ENCODE measurements around the gene PIH1D1. TPM values are rescaled to one million over a fixed set of nuclear protein-coding genes. Genes with fewer than 3 reads are reported as not detected.

The PIH1D1 gene
- polyA plus RNA-seq, 1 donor from 2014 or later = 145 TPM

- Histone ChIP-seq H4K20me1 (ENCODE audit: insufficient read depth) (no peaks in the 10 kb centered on the region), H3K27me3 (ENCODE audit: insufficient read depth, low read depth, low read length) (no peaks in the 10 kb centered on the region), H3F3A (ENCODE audit: insufficient read depth, low read length, poor library complexity, severe bottlenecking) (no peaks in the 10 kb centered on the region), H3K36me3 (ENCODE audit: insufficient read depth, low read length) (no peaks in the 10 kb centered on the region), H3K27ac (ENCODE audit: low read length) (no peak overlapping the region), H3K4me3 (ENCODE audit: low read length) (no peak overlapping the region), H3K9me3 (ENCODE audit: low read length) (no peaks in the 10 kb centered on the region), H3K79me2 (replicated peaks; ENCODE audit: insufficient read depth, low read length) (no peaks in the 10 kb centered on the region), H3K9me2 (ENCODE audit: insufficient read depth, low read length) (no peaks in the 10 kb centered on the region), H3K4me2 (ENCODE audit: low read length) (no peak overlapping the region), H2AFZ (ENCODE audit: low read depth, low read length) (no peak overlapping the region), H3K9ac (ENCODE audit: low read length) (no peak overlapping the region)
- TF ChIP-seq CTCF (IDR thresholded peaks at IDR 0.05; ENCODE audit: poor library complexity, severe bottlenecking) = no peak
- no peak for TF ChIP-seq EP300 (conservative IDR thresholded peaks at IDR 0.05; ENCODE audit: poor library complexity, severe bottlenecking)
- no peak for TF ChIP-seq REST (IDR thresholded peaks at IDR 0.05; ENCODE audit: borderline replicate concordance)
- no peak for TF ChIP-seq POLR2AphosphoS5 (IDR thresholded peaks at IDR 0.05)
Measured at GRCh38 chr19:49468199-49468598, 16.6 kb upstream of the PIH1D1 start.

DNA sequence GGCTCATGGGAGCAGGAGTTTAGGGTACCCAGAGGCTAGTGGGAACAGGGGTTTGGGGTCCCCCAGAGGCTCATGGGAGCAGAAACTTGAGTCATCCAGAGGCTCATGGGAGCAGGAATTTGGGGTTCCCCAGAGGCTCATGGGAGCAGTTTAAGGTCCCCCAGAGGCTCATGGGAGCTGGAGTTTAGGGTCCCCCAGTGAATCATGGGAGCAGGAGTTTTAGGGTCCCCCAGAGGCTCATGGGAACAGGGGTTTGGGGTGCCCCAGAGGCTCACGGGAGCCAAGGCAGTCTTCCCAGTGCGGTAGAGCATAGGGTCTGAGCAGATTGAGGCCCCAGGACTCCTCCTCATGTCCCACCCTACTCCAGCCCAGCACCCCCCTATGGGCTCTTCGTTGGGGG, 13.8 kb upstream of the PIH1D1 start:
- no peaks in the 10 kb centered on the region for H3K9me2 ChIP-seq (ENCODE audit: insufficient read depth, low read length)
- no peaks in the 10 kb centered on the region for H3K27me3 ChIP-seq (ENCODE audit: insufficient read depth, low read depth, low read length)
- no peak overlapping the region for H2AFZ ChIP-seq (ENCODE audit: low read depth, low read length)
- no peak overlapping the region for H3K4me3 ChIP-seq (ENCODE audit: low read length)
- no peak overlapping the region for H3K4me2 ChIP-seq (ENCODE audit: low read length)
- H3K9ac ChIP-seq (ENCODE audit: low read length) = no peak overlapping the region
- no peaks in the 10 kb centered on the region for H3K36me3 ChIP-seq (ENCODE audit: insufficient read depth, low read length)
- no peak overlapping the region for H3K27ac ChIP-seq (ENCODE audit: low read length)
- H3K9me3 ChIP-seq (ENCODE audit: low read length) = no peaks in the 10 kb centered on the region
- H4K20me1 ChIP-seq (ENCODE audit: insufficient read depth) = no peaks in the 10 kb centered on the region
- H3F3A ChIP-seq (ENCODE audit: insufficient read depth, low read length, poor library complexity, severe bottlenecking) = no peaks in the 10 kb centered on the region
- TF ChIP-seq SMC3 (conservative IDR thresholded peaks at IDR 0.05; ENCODE audit: poor library complexity) (no peak), CTCF (IDR thresholded peaks at IDR 0.05; ENCODE audit: poor library complexity, severe bottlenecking) (no peak), MXI1 (conservative IDR thresholded peaks at IDR 0.05; ENCODE audit: poor library complexity, severe bottlenecking) (no peak), EP300 (conservative IDR thresholded peaks at IDR 0.05; ENCODE audit: poor library complexity, severe bottlenecking) (no peak), POLR2AphosphoS5 (IDR thresholded peaks at IDR 0.05) (no peak), EZH2 (IDR thresholded peaks at IDR 0.05; ENCODE audit: borderline replicate concordance, insufficient read depth, low read length, poor library complexity, severe bottlenecking) (no peak)
- no peaks in the 10 kb centered on the region for H3K79me2 ChIP-seq (replicated peaks; ENCODE audit: insufficient read depth, low read length)
